H9 (cell line): ENCODE results near the gene SIN3B. TPM values are rescaled to one million over a fixed set of nuclear protein-coding genes. Genes with fewer than 3 reads are reported as not detected.

Experiments
- DNase-seq: peaks from one replicate; pipeline ENCODE4 v3.0.0-alpha.2; 2017
- H2AFZ ChIP-seq: one replicate; pipeline ENCODE4 v1.6.1; 2013; ENCODE audit warnings: mild to moderate bottlenecking, low read length, control low read depth, moderate library complexity
- H2AK5ac ChIP-seq: 2 replicates; pipeline ENCODE4 v1.6.1; 2013; ENCODE audit warnings: low read length, control low read depth, mixed read lengths; ENCODE audit not compliant: insufficient read length
- H2BK120ac ChIP-seq: one replicate; pipeline ENCODE4 v1.6.1; 2013; ENCODE audit warnings: low read depth, mild to moderate bottlenecking, low read length, control low read depth, inconsistent platforms; ENCODE audit not compliant: poor library complexity, severe bottlenecking
- H2BK12ac ChIP-seq: 2 replicates; pipeline ENCODE4 v1.6.1; 2013; ENCODE audit warnings: low read length, control low read depth, mixed read lengths, low read depth; ENCODE audit not compliant: insufficient read length
- H2BK15ac ChIP-seq: 2 replicates; pipeline ENCODE4 v1.6.1; 2013; ENCODE audit warnings: low read depth, low read length, control low read depth
- H2BK20ac ChIP-seq: one replicate; pipeline ENCODE4 v1.6.1; 2013; ENCODE audit warnings: low read depth, mild to moderate bottlenecking, low read length, control low read depth, inconsistent platforms; ENCODE audit not compliant: poor library complexity, severe bottlenecking
- H2BK5ac ChIP-seq: 2 replicates; pipeline ENCODE4 v1.6.1; 2013; ENCODE audit warnings: low read length, control low read depth, mixed read lengths; ENCODE audit not compliant: insufficient read length
- H3K14ac ChIP-seq: 2 replicates; pipeline ENCODE4 v1.6.1; 2013; ENCODE audit warnings: low read length, control low read depth; ENCODE audit not compliant: insufficient read depth
- H3K18ac ChIP-seq: 2 replicates; pipeline ENCODE4 v1.6.1; 2013; ENCODE audit warnings: low read depth, mild to moderate bottlenecking, mixed read lengths, low read length, control low read depth; ENCODE audit not compliant: insufficient read length
- H3K23ac ChIP-seq: 2 replicates; pipeline ENCODE4 v1.6.1; 2013; ENCODE audit warnings: low read length, control low read depth, mixed read lengths, low read depth; ENCODE audit not compliant: insufficient read length
- H3K23me2 ChIP-seq: 2 replicates; pipeline ENCODE4 v1.6.1; 2013; ENCODE audit warnings: low read depth, mild to moderate bottlenecking, mixed read lengths, low read length, control low read depth; ENCODE audit not compliant: insufficient read length, poor library complexity, severe bottlenecking
- H3K27ac ChIP-seq: 2 replicates; pipeline ENCODE4 v1.5.1; 2013; ENCODE audit warnings: low read length, control low read depth, mixed read lengths, low read depth; ENCODE audit not compliant: insufficient read length
- H3K27me3 ChIP-seq: 2 replicates; pipeline ENCODE4 v1.6.1; 2013; ENCODE audit warnings: low read length, control low read depth, inconsistent platforms; ENCODE audit not compliant: insufficient read depth
- H3K4ac ChIP-seq: 2 replicates; pipeline ENCODE4 v1.6.1; 2013; ENCODE audit warnings: low read depth, mild to moderate bottlenecking, control low read depth, inconsistent platforms, low read length, moderate library complexity
- H3K4me1 ChIP-seq: 2 replicates; pipeline ENCODE4 v1.6.1; 2013; ENCODE audit warnings: low read length, control low read depth, inconsistent platforms; ENCODE audit not compliant: insufficient read depth
- H3K4me2 ChIP-seq: 2 replicates; pipeline ENCODE4 v1.6.1; 2013; ENCODE audit warnings: low read length, control low read depth, mixed read lengths; ENCODE audit not compliant: insufficient read length, insufficient read depth
- H3K56ac ChIP-seq: 2 replicates; pipeline ENCODE4 v1.6.1; 2013; ENCODE audit warnings: low read depth, mild to moderate bottlenecking, mixed read lengths, low read length, control low read depth; ENCODE audit not compliant: insufficient read length
- H3K79me1 ChIP-seq: 2 replicates; pipeline ENCODE4 v1.6.1; 2013; ENCODE audit warnings: low read depth, mild to moderate bottlenecking, moderate library complexity, low read length, control low read depth, inconsistent platforms; ENCODE audit not compliant: insufficient read depth, poor library complexity, severe bottlenecking
- H3K79me2 ChIP-seq: 2 replicates; pipeline ENCODE4 v1.6.1; 2013; ENCODE audit warnings: low read length, control low read depth, inconsistent platforms; ENCODE audit not compliant: insufficient read depth
- H3K9ac ChIP-seq: 2 replicates; pipeline ENCODE4 v1.6.1; 2013; ENCODE audit warnings: low read length, control low read depth, mixed read lengths; ENCODE audit not compliant: insufficient read length; ENCODE audit errors: extremely low read depth
- H3K9me3 ChIP-seq: one replicate; pipeline ENCODE4 v1.6.1; 2013; ENCODE audit warnings: low read depth, low read length, inconsistent platforms; ENCODE audit not compliant: control insufficient read depth
- H3T11ph ChIP-seq: one replicate; pipeline ENCODE4 v1.6.1; 2013; ENCODE audit warnings: mild to moderate bottlenecking, low read length, control low read depth, inconsistent platforms
- H4K20me1 ChIP-seq: one replicate; pipeline ENCODE4 v1.6.1; 2013; ENCODE audit not compliant: control insufficient read depth, insufficient read length, insufficient read depth
- H4K5ac ChIP-seq: 2 replicates; pipeline ENCODE4 v1.6.1; 2013; ENCODE audit warnings: low read depth, mild to moderate bottlenecking, mixed read lengths, low read length, control low read depth; ENCODE audit not compliant: insufficient read length
- H4K8ac ChIP-seq: replicated peaks from 2 replicates; pipeline ENCODE4 v1.6.1; 2013; ENCODE audit warnings: low read length, control low read depth, mixed read lengths, low read depth; ENCODE audit not compliant: insufficient read length
- H4K91ac ChIP-seq: 2 replicates; pipeline ENCODE4 v1.6.1; 2013; ENCODE audit warnings: low read depth, mild to moderate bottlenecking, moderate library complexity, mixed read lengths, low read length, control low read depth; ENCODE audit not compliant: insufficient read length
- H3K27ac Mint-ChIP-seq, 3 experiments: 2 replicates in 2 of 3; 3 replicates in 1 of 3; pipeline ENCODE4 v1.8.0; 2020 to 2021; ENCODE audit warnings: mixed read lengths in 3 of 3, mild to moderate bottlenecking in 1 of 3, moderate library complexity in 1 of 3
- H3K27me3 Mint-ChIP-seq: 2 replicates; pipeline ENCODE4 v1.8.0; 2021; ENCODE audit warnings: low read depth, mild to moderate bottlenecking, moderate library complexity, mixed read lengths
- H3K36me3 Mint-ChIP-seq, 3 experiments: 2 replicates in 2 of 3; 3 replicates in 1 of 3; pipeline ENCODE4 v1.8.0; 2020 to 2021; ENCODE audit warnings: low read depth in 3 of 3, mixed read lengths in 3 of 3; ENCODE audit not compliant: insufficient read depth in 1 of 3
- H3K4me1 Mint-ChIP-seq, 2 experiments: 2 replicates each; pipeline ENCODE4 v1.8.0; 2020; ENCODE audit warnings: mixed read lengths in 2 of 2
- H3K4me3 Mint-ChIP-seq, 2 experiments: 2 replicates in 1 of 2; 3 replicates in 1 of 2; pipeline ENCODE4 v1.8.0; 2020 to 2021; ENCODE audit warnings: mild to moderate bottlenecking in 2 of 2, mixed read lengths in 2 of 2, moderate library complexity in 1 of 2
- H3K9me3 Mint-ChIP-seq, 2 experiments: 2 replicates in 1 of 2; 3 replicates in 1 of 2; pipeline ENCODE4 v1.8.0; 2020; ENCODE audit warnings: mild to moderate bottlenecking in 2 of 2, mixed read lengths in 2 of 2, moderate library complexity in 1 of 2
- WGBS: extraction: QIAGEN DNeasy Blood & Tissue Kit; methylation state at CpG from one replicate; pipeline ENCODE4 v1.1.7; 2013; ENCODE audit warnings: missing lambda C conversion rate, low lambda C conversion rate, mixed read lengths; ENCODE audit not compliant: insufficient read length; ENCODE audit errors: extremely low coverage; 5-methylcytosine and 5-hydroxymethylcytosine counted together
- total RNA-seq: library from RNA; stranded (reverse); gene quantifications from 2 replicates; pipeline ENCODE4 v1.2.1, GENCODE V29; 2021
- TF ChIP-seq, protein P1 (sequence below): fragments of 200-600 bp; sonication (generic); conservative IDR thresholded peaks from 3 replicates; pipeline ENCODE4 v1.8.0; 2021; ENCODE audit warnings: antibody characterized with exemption, mild to moderate bottlenecking

Gene SIN3B
- total RNA-seq, 1 experiment from 2014 or later: 72.7 TPM

DNA sequence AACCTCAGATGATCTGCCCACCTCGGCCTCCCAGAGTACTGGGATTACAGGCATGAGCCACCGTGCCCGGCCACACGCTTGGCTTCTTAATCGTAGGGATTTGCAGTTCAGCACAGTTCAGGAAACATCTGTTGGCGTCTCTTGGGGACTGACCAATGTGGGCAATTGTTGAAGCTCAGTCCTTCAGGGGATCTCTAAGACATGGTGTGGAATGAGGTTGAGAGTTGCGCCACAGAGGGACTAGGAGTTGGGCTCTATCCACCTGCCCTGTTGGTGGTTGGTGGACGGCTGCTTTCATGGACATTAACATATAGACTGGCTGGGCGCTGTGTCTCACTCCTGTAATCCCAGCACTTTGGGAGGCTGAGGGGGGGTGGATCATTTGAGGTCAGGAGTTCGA, 37.3 kb upstream of the SIN3B start:
- H3K4me2 ChIP-seq: no peak overlapping the region
- no peak overlapping the region for H3K9ac ChIP-seq
- no peak overlapping the region for H2BK12ac ChIP-seq
- no peaks in the 10 kb centered on the region for H3K79me1 ChIP-seq
- H3K9me3 ChIP-seq: no peaks in the 10 kb centered on the region
- H4K8ac ChIP-seq: no peak overlapping the region
- H4K20me1 ChIP-seq: no peaks in the 10 kb centered on the region
- H3K23me2 ChIP-seq: no peaks in the 10 kb centered on the region
- H3K18ac ChIP-seq: no peak overlapping the region
- no peak overlapping the region for H3K4ac ChIP-seq
- no peaks in the 10 kb centered on the region for H3K4me1 ChIP-seq
- WGBS: no CpG with 5 or more reads among the region's 10 CpGs
- H3K56ac ChIP-seq: no peak overlapping the region
- H4K5ac ChIP-seq: no peak overlapping the region
- Mint-ChIP-seq H3K9me3 (peaks cover 22 to 31% of the 10 kb centered on the region in 2 experiments), H3K27ac (peak overlapping the region in 1 of 3 experiments; percentile 64; a peak in 1 of 7 replicates), H3K36me3 (peaks cover 3 to 19% (median 17%) of the 10 kb centered on the region in 3 experiments; a peak in 6 of 7 replicates), H3K4me3 (no peak overlapping the region), H3K4me1 (no peaks in the 10 kb centered on the region), H3K27me3 (no peaks in the 10 kb centered on the region; the same call in none of the 2 replicates)
- H3K14ac ChIP-seq: no peak overlapping the region
- no peaks in the 10 kb centered on the region for H3K79me2 ChIP-seq
- TF ChIP-seq, protein P1, sequence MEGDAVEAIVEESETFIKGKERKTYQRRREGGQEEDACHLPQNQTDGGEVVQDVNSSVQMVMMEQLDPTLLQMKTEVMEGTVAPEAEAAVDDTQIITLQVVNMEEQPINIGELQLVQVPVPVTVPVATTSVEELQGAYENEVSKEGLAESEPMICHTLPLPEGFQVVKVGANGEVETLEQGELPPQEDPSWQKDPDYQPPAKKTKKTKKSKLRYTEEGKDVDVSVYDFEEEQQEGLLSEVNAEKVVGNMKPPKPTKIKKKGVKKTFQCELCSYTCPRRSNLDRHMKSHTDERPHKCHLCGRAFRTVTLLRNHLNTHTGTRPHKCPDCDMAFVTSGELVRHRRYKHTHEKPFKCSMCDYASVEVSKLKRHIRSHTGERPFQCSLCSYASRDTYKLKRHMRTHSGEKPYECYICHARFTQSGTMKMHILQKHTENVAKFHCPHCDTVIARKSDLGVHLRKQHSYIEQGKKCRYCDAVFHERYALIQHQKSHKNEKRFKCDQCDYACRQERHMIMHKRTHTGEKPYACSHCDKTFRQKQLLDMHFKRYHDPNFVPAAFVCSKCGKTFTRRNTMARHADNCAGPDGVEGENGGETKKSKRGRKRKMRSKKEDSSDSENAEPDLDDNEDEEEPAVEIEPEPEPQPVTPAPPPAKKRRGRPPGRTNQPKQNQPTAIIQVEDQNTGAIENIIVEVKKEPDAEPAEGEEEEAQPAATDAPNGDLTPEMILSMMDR: no peak
- no peak overlapping the region for H4K91ac ChIP-seq
- H2BK20ac ChIP-seq: no peak overlapping the region
- no peak for DNase-seq
- H2BK5ac ChIP-seq: no peak overlapping the region
- no peak overlapping the region for H2AK5ac ChIP-seq
- H2BK15ac ChIP-seq: no peak overlapping the region
- no peak overlapping the region for H2BK120ac ChIP-seq
- no peaks in the 10 kb centered on the region for H3K27me3 ChIP-seq
- no peak overlapping the region for H2AFZ ChIP-seq
- no peak overlapping the region for H3T11ph ChIP-seq
- no peak overlapping the region for H3K23ac ChIP-seq
- no peak overlapping the region for H3K27ac ChIP-seq
